K562 (cell line): Measurements from ENCODE around the gene SLC27A2.

Experiments
- CTCF ChIP-seq, 3 experiments: IDR thresholded peaks in 2 of 3; conservative IDR thresholded peaks in 1 of 3; 2 replicates each; pipeline ENCODE4 v1.5.1; 2011 to 2012; ENCODE audit warnings: low read length in 3 of 3, mild to moderate bottlenecking in 3 of 3, control low read depth in 2 of 3, improper control_type of control experiment in 1 of 3, inconsistent platforms in 1 of 3, low read depth in 1 of 3, mixed read lengths in 1 of 3, moderate library complexity in 1 of 3; ENCODE audit not compliant: insufficient read depth in 2 of 3
- FOSL1 ChIP-seq: fragments of 200-800 bp; sonication (Bioruptor generic); conservative IDR thresholded peaks from 2 replicates; pipeline ENCODE4 v1.6.1; 2016; ENCODE audit warnings: missing genetic modification characterization, missing compliant biosample characterization
- HMGXB4 ChIP-seq: sonication (generic); formaldehyde crosslinking; IDR thresholded peaks from 2 replicates; pipeline ENCODE4 v1.8.1; 2023; ENCODE audit warnings: mild to moderate bottlenecking, missing genetic modification reagents
- KLF13 ChIP-seq: fragments of 450-650 bp; IDR thresholded peaks from 2 replicates; pipeline ENCODE4 v1.6.1; 2016; ENCODE audit warnings: missing genetic modification characterization, low read depth, mild to moderate bottlenecking, missing compliant biosample characterization, moderate library complexity, borderline replicate concordance
- MCM7 ChIP-seq, 2 experiments: fragments of 450-650 bp; IDR thresholded peaks; 2 replicates each; pipeline ENCODE4 v1.6.1; 2016 to 2018
- MYC ChIP-seq, 2 experiments: fragments of 250-450 bp in 1 of 2; sonication (Bioruptor Pico) in 1 of 2; IDR thresholded peaks; 2 replicates each; pipeline versions ENCODE4 v1.5.1 to v1.6.1; 2012 to 2021; ENCODE audit warnings: low read depth in 2 of 2, borderline replicate concordance in 1 of 2, improper control_type of control experiment in 1 of 2, low read length in 1 of 2, mild to moderate bottlenecking in 1 of 2, moderate library complexity in 1 of 2
- NCOA2 ChIP-seq, 2 experiments: fragments of 450-650 bp; IDR thresholded peaks; 2 replicates each; pipeline ENCODE4 v1.6.1; 2018; ENCODE audit warnings: mild to moderate bottlenecking in 2 of 2, moderate library complexity in 1 of 2; ENCODE audit not compliant: partially characterized antibody in 2 of 2
- PRPF4 ChIP-seq: fragments of 200-400 bp; formaldehyde crosslinking; IDR thresholded peaks from one replicate; pipeline ENCODE4 v1.6.1; 2017; ENCODE audit warnings: low read length, low read depth, mild to moderate bottlenecking; ENCODE audit not compliant: insufficient read depth, poor library complexity, severe bottlenecking

- TF ChIP-seq FOSL1 (tag) (no peak), MYC (IDR thresholded peaks at IDR 0.05; ENCODE audit: low read depth, low read length) (no peak), MYC (CRISPR knock-in tag; IDR thresholded peaks at IDR 0.05; ENCODE audit: borderline replicate concordance, low read depth) (no peak), HMGXB4 (CRISPR knock-in tag) (no peak), CTCF (IDR thresholded peaks at IDR 0.05 in 2 of 3, conservative IDR thresholded peaks at IDR 0.05 in 1 of 3; ENCODE audit: insufficient read depth in 2 of 3, low read depth in 1 of 3, low read length in 3 of 3) (no peak), NCOA2 (IDR thresholded peaks at IDR 0.05; ENCODE audit: partially characterized antibody in 2 of 2) (no peak), PRPF4 (no peak), KLF13 (tag) (no peak), MCM7 (IDR thresholded peaks at IDR 0.05) (no peak)
Observed at GRCh38 chr15:50192164-50192563, 10.2 kb downstream of the SLC27A2 start.
